ENCODE measurements around the gene OTULIN. TPM values are rescaled to one million over a fixed set of nuclear protein-coding genes. Genes with fewer than 3 reads are reported as not detected.

Gene OTULIN
- total and polyA plus RNA-seq, 2 of the 13 experiments (the other 11 are each of a cell fraction or from before 2014, with no cell fraction given), result 7.0 to 34.8 TPM

- no peak for TF ChIP-seq ZNF318 (CRISPR knock-in tag; IDR thresholded peaks at IDR 0.05)
- no peak for TF ChIP-seq GMEB2 (CRISPR knock-in tag; IDR thresholded peaks at IDR 0.05; ENCODE audit: low read depth)
- TF ChIP-seq ZNF292 (CRISPR knock-in tag; IDR thresholded peaks at IDR 0.05; ENCODE audit: borderline replicate concordance, low read depth), result no peak
- no peak for TF ChIP-seq GRHL1 (CRISPR knock-in tag; conservative IDR thresholded peaks at IDR 0.05)
- no peak for TF ChIP-seq ZNF512B (CRISPR knock-in tag; IDR thresholded peaks at IDR 0.05; ENCODE audit: borderline replicate concordance)
- TF ChIP-seq FOXP4 (CRISPR knock-in tag; IDR thresholded peaks at IDR 0.05), result no peak
- no peak for TF ChIP-seq CREM (IDR thresholded peaks at IDR 0.05)
- TF ChIP-seq CREM (CRISPR knock-in tag; IDR thresholded peaks at IDR 0.05), result no peak
Observed at GRCh38 chr5:14675865-14676300, 11.4 kb downstream of the OTULIN start (continued).

All from HepG2 (cell line).